PC-3 (cell line): ENCODE measurements around the gene TSPAN4. TPM values are rescaled to one million over a fixed set of nuclear protein-coding genes. Genes with fewer than 3 reads are reported as not detected.

Experiments
- ATAC-seq: fragments of 200-7000 bp; cut with Tn5 transposase; 2 replicates; pipeline ENCODE4 v1.9.1; 2020; ENCODE audit warnings: mild to moderate bottlenecking, moderate library complexity
- BruUV-seq: library from RNA; stranded (reverse); fragments of 400-500 nt; replicated peaks from 2 replicates; lab custom pipeline; 2021; lab: Mats Ljungman, UMichigan
- CTCF ChIA-PET: fragments of 300-600 bp; sonication (Branson Sonifier 250); formaldehyde crosslinking; loops from one replicate; lab custom pipeline; 2022; ENCODE audit warnings: antibody characterized with exemption; lab: Charles Lee
- POLR2A ChIA-PET: fragments of 300-600 bp; sonication (Branson Sonifier 250); formaldehyde crosslinking; loops from one replicate; lab custom pipeline; 2022; ENCODE audit warnings: antibody characterized with exemption; ENCODE audit not compliant: unreplicated experiment; lab: Charles Lee
- DNase-seq: peaks from one replicate; pipeline ENCODE4 v3.0.0-alpha.2; 2015
- H2AFZ ChIP-seq: fragments of 300-600 bp; sonication (generic); 2 replicates; pipeline ENCODE4 v1.6.0; 2016; ENCODE audit warnings: antibody characterized with exemption, low read length
- H3F3A ChIP-seq: fragments of 300-600 bp; sonication (generic); one replicate; pipeline ENCODE4 v1.6.0; 2017; ENCODE audit warnings: antibody characterized with exemption, low read length, control low read depth, mild to moderate bottlenecking; ENCODE audit not compliant: unreplicated experiment
- H3K27ac ChIP-seq: fragments of 300-600 bp; sonication (generic); 2 replicates; pipeline ENCODE4 v1.5.1; 2016; ENCODE audit warnings: mild to moderate bottlenecking, low read length
- H3K27me3 ChIP-seq: fragments of 300-600 bp; sonication (generic); 2 replicates; pipeline ENCODE4 v1.6.1; 2016; ENCODE audit warnings: low read length, mixed read lengths
- H3K36me3 ChIP-seq: fragments of 300-600 bp; sonication (generic); 2 replicates; pipeline ENCODE4 v1.6.1; 2016; ENCODE audit warnings: low read depth, mixed run types, low read length, mixed read lengths
- H3K4me1 ChIP-seq: fragments of 300-600 bp; sonication (generic); 2 replicates; pipeline ENCODE4 v1.5.1; 2016; ENCODE audit warnings: low read length; ENCODE audit not compliant: insufficient read depth
- H3K4me2 ChIP-seq: fragments of 300-600 bp; sonication (generic); 2 replicates; pipeline ENCODE4 v1.6.0; 2016; ENCODE audit warnings: low read length
- H3K4me3 ChIP-seq: fragments of 300-600 bp; sonication (generic); 2 replicates; pipeline ENCODE4 v1.5.1; 2016; ENCODE audit warnings: mild to moderate bottlenecking, low read length, mixed read lengths
- H3K79me2 ChIP-seq: fragments of 300-600 bp; sonication (generic); 2 replicates; pipeline ENCODE4 v1.6.1; 2017; ENCODE audit warnings: low read length, mixed read lengths
- H3K9ac ChIP-seq: fragments of 300-600 bp; sonication (generic); 2 replicates; pipeline ENCODE4 v1.6.0; 2016; ENCODE audit warnings: mild to moderate bottlenecking, low read length
- H3K9me2 ChIP-seq: fragments of 300-600 bp; sonication (generic); replicated peaks from 2 replicates; pipeline ENCODE4 v1.6.1; 2016; ENCODE audit warnings: mixed run types, low read length, mixed read lengths
- H3K9me3 ChIP-seq: fragments of 300-600 bp; sonication (generic); 2 replicates; pipeline ENCODE4 v1.6.1; 2016; ENCODE audit warnings: low read length, mixed read lengths
- H4K20me1 ChIP-seq: fragments of 300-600 bp; sonication (generic); 2 replicates; pipeline ENCODE4 v1.6.1; 2016; ENCODE audit warnings: low read length, mixed read lengths
- CTCF ChIP-seq: fragments of 300-600 bp; sonication (generic); conservative IDR thresholded peaks from 2 replicates; pipeline ENCODE4 v1.5.1; 2017; ENCODE audit warnings: antibody characterized with exemption, low read depth, mild to moderate bottlenecking, low read length
- EZH2 ChIP-seq: fragments of 300-600 bp; sonication (generic); IDR thresholded peaks from one replicate; pipeline ENCODE4 v1.6.1; 2017; ENCODE audit warnings: antibody characterized with exemption, mild to moderate bottlenecking, low read length; ENCODE audit not compliant: unreplicated experiment
- EZH2phosphoT487 ChIP-seq: fragments of 300-600 bp; sonication (generic); IDR thresholded peaks from 2 replicates; pipeline ENCODE4 v1.6.1; 2018; ENCODE audit warnings: mild to moderate bottlenecking, antibody characterized with exemption, low read length, borderline replicate concordance
- intact Hi-C: fragments of 100-400 bp; cut with micrococcal nuclease; formaldehyde crosslinking; loops from 2 replicates; pipeline ENCODE4 v1.9.0; 2023
- total RNA-seq: library from RNA; depleted of rRNA; stranded (reverse); fragments of >200 nt; gene quantifications from 2 replicates; pipeline ENCODE4 v1.2.3, GENCODE V29; 2014

TSPAN4 gene
- total RNA-seq, 1 experiment from 2014 or later, result 121 TPM

GRCh38 chr11:862696-863022, 20.0 kb downstream of the TSPAN4 start:
- H3K9ac ChIP-seq, result no peak overlapping the region
- no peak overlapping the region for H2AFZ ChIP-seq
- DNase-seq, result no peak
- no TSS peak for BruUV-seq
- ATAC-seq, result no peak
- H3K4me1 ChIP-seq, result no peaks in the 10 kb centered on the region
- no peak overlapping the region for H3K4me3 ChIP-seq
- no peaks in the 10 kb centered on the region for H3K79me2 ChIP-seq
- intact Hi-C loops, result no loop called here
- H3K27ac ChIP-seq, result no peak overlapping the region
- ChIA-PET CTCF (no interaction called here), POLR2A (no interaction called here)
- H3K4me2 ChIP-seq, result no peak overlapping the region
- TF ChIP-seq EZH2phosphoT487 (no peak), EZH2 (no peak), CTCF (no peak)
- H3K27me3 ChIP-seq, result no peaks in the 10 kb centered on the region
- H3K9me2 ChIP-seq, result no peaks in the 10 kb centered on the region
- no peaks in the 10 kb centered on the region for H4K20me1 ChIP-seq
- no peaks in the 10 kb centered on the region for H3K36me3 ChIP-seq
- H3K9me3 ChIP-seq, result no peaks in the 10 kb centered on the region
- no peaks in the 10 kb centered on the region for H3F3A ChIP-seq

- POLR2A ChIA-PET, result no interaction called here
- H3K4me2 ChIP-seq, result no peak overlapping the region
- H3K9ac ChIP-seq, result no peak overlapping the region
- CTCF ChIA-PET, result no interaction called here
- no peak for ATAC-seq
- no peaks in the 10 kb centered on the region for H3K27me3 ChIP-seq
- no peaks in the 10 kb centered on the region for H4K20me1 ChIP-seq
- H3K4me3 ChIP-seq, result no peak overlapping the region
- H2AFZ ChIP-seq, result no peak overlapping the region
- intact Hi-C loops, result no loop called here
- H3K27ac ChIP-seq, result no peak overlapping the region
- no peaks in the 10 kb centered on the region for H3K4me1 ChIP-seq
- TF ChIP-seq EZH2phosphoT487 (no peak), CTCF (no peak), EZH2 (no peak)
- H3K9me3 ChIP-seq, result no peaks in the 10 kb centered on the region
- no peaks in the 10 kb centered on the region for H3K36me3 ChIP-seq
- no peaks in the 10 kb centered on the region for H3K9me2 ChIP-seq
- H3K79me2 ChIP-seq, result no peaks in the 10 kb centered on the region
- BruUV-seq, result no TSS peak
- no peaks in the 10 kb centered on the region for H3F3A ChIP-seq
- no peak for DNase-seq
Observed at GRCh38 chr11:863023-863909, 20.6 kb downstream of the TSPAN4 start.
